ENCODE data around the gene SEC16A.

- TF ChIP-seq CTCF (IDR thresholded peaks at IDR 0.05; ENCODE audit: low read length) (no peak), EZH2phosphoT487 (IDR thresholded peaks at IDR 0.05; ENCODE audit: low read length) (no peak), EZH2 (optimal IDR thresholded peaks at IDR 0.05; ENCODE audit: low read depth, low read length) (no peak)
These were observed 4.8 kb upstream of the SEC16A start for GRCh38 chr9:136487672-136488071.
